DND-41 (cell line): ENCODE results near the gene UBN2.

Source experiments
- ATAC-seq: fragments of 200-7000 bp; cut with Tn5 transposase; 3 replicates; pipeline ENCODE4 v1.9.1; 2021; ENCODE audit warnings: low read depth; ENCODE audit not compliant: insufficient read depth
- DNase-seq: peaks from one replicate; pipeline ENCODE4 v3.0.0-alpha.2; 2020
- H2AFZ ChIP-seq: 2 replicates; pipeline ENCODE4 v1.6.0; 2012; ENCODE audit warnings: low read depth, low read length
- H3K27ac ChIP-seq: 2 replicates; pipeline ENCODE4 v1.5.1; 2012; ENCODE audit warnings: low read length, inconsistent platforms
- H3K27me3 ChIP-seq: fragments of 200-600 bp; sonication (generic); 2 replicates; pipeline ENCODE4 v1.6.0; 2012; ENCODE audit warnings: low read length, mild to moderate bottlenecking, inconsistent platforms; ENCODE audit not compliant: insufficient read depth, poor library complexity
- H3K36me3 ChIP-seq: 2 replicates; pipeline ENCODE4 v1.5.1; 2012; ENCODE audit warnings: low read length, inconsistent platforms; ENCODE audit not compliant: insufficient read depth
- H3K4me1 ChIP-seq: 2 replicates; pipeline ENCODE4 v1.5.1; 2012; ENCODE audit warnings: mild to moderate bottlenecking, low read length; ENCODE audit not compliant: insufficient read depth
- H3K4me2 ChIP-seq: 2 replicates; pipeline ENCODE4 v1.6.0; 2012; ENCODE audit warnings: mild to moderate bottlenecking, moderate library complexity, low read length, inconsistent platforms; ENCODE audit not compliant: insufficient read depth
- H3K4me3 ChIP-seq, 2 experiments: fragments of 200-600 bp in 1 of 2; shearing (Covaris generic) in 1 of 2; 2 replicates each; pipeline ENCODE4 v1.5.1; 2012 to 2016; ENCODE audit warnings: inconsistent platforms in 2 of 2, low read length in 2 of 2, mild to moderate bottlenecking in 2 of 2, low read depth in 1 of 2, moderate library complexity in 1 of 2
- H3K79me2 ChIP-seq: 2 replicates; pipeline ENCODE4 v1.6.0; 2012; ENCODE audit warnings: low read length, inconsistent platforms; ENCODE audit not compliant: insufficient read depth
- H3K9ac ChIP-seq: 2 replicates; pipeline ENCODE4 v1.6.0; 2012; ENCODE audit warnings: low read depth, mild to moderate bottlenecking, inconsistent platforms, low read length, moderate library complexity
- H3K9me3 ChIP-seq: 2 replicates; pipeline ENCODE4 v1.5.1; 2012; ENCODE audit warnings: low read length, moderate library complexity, mild to moderate bottlenecking, inconsistent platforms; ENCODE audit not compliant: insufficient read depth, severe bottlenecking
- H4K20me1 ChIP-seq: 2 replicates; pipeline ENCODE4 v1.6.0; 2012; ENCODE audit warnings: low read length; ENCODE audit not compliant: insufficient read depth
- CTCF ChIP-seq: IDR thresholded peaks from 2 replicates; pipeline ENCODE4 v1.5.1; 2012; ENCODE audit warnings: borderline replicate concordance, low read length, moderate library complexity, mild to moderate bottlenecking; ENCODE audit not compliant: poor library complexity, severe bottlenecking; ENCODE audit errors: extremely low read depth
- EZH2 ChIP-seq: IDR thresholded peaks from 3 replicates; pipeline ENCODE4 v1.6.1; 2012; ENCODE audit warnings: borderline replicate concordance, low read depth, mild to moderate bottlenecking, moderate library complexity, low read length, inconsistent platforms; ENCODE audit not compliant: severe bottlenecking

UBN2 gene

GRCh38 chr7:139292821-139293220 is 61.8 kb downstream of the UBN2 start:
- Histone ChIP-seq H3K9ac (no peak overlapping the region), H3K36me3 (peaks cover 26% of the 10 kb centered on the region; the same call in 1 of the 2 replicates), H3K27ac (no peak overlapping the region), H3K79me2 (no peaks in the 10 kb centered on the region), H4K20me1 (no peaks in the 10 kb centered on the region), H2AFZ (no peak overlapping the region), H3K27me3 (no peaks in the 10 kb centered on the region), H3K4me1 (no peaks in the 10 kb centered on the region), H3K4me3 (no peak overlapping the region), H3K9me3 (no peaks in the 10 kb centered on the region), H3K4me2 (no peak overlapping the region)
- no peak for TF ChIP-seq EZH2
- no peak for TF ChIP-seq CTCF
- ATAC-seq (no peak), DNase-seq (no peak)

GRCh38 chr7:139293534-139293933 is 62.5 kb downstream of the UBN2 start:
- ATAC-seq, result no peak
- peaks cover 26% of the 10 kb centered on the region; the same call in 1 of the 2 replicates for H3K36me3 ChIP-seq
- no peak for DNase-seq

GRCh38 chr7:139294241-139294640 is 63.2 kb downstream of the UBN2 start:
- Histone ChIP-seq H3K9ac (no peak overlapping the region), H3K36me3 (peaks cover 31% of the 10 kb centered on the region; the same call in 1 of the 2 replicates), H3K4me3 (no peak overlapping the region), H3K4me1 (no peaks in the 10 kb centered on the region), H2AFZ (no peak overlapping the region), H3K9me3 (no peaks in the 10 kb centered on the region), H3K4me2 (no peak overlapping the region), H3K27me3 (no peaks in the 10 kb centered on the region), H3K79me2 (no peaks in the 10 kb centered on the region), H4K20me1 (no peaks in the 10 kb centered on the region), H3K27ac (no peak overlapping the region)
- ATAC-seq (no peak), DNase-seq (no peak)
- TF ChIP-seq CTCF (no peak), EZH2 (no peak)

More at GRCh38 chr7:139293534-139293933, 62.5 kb downstream of the UBN2 start:
- TF ChIP-seq CTCF (no peak), EZH2 (no peak)
- Histone ChIP-seq H2AFZ (no peak overlapping the region), H3K4me3 (no peak overlapping the region), H3K4me1 (no peaks in the 10 kb centered on the region), H4K20me1 (no peaks in the 10 kb centered on the region), H3K79me2 (no peaks in the 10 kb centered on the region), H3K9ac (no peak overlapping the region), H3K27me3 (no peaks in the 10 kb centered on the region), H3K27ac (no peak overlapping the region), H3K9me3 (no peaks in the 10 kb centered on the region), H3K4me2 (no peak overlapping the region)

- TF ChIP-seq EZH2, result no peak
- no peak for TF ChIP-seq CTCF
- Histone ChIP-seq H3K9me3 (no peaks in the 10 kb centered on the region), H4K20me1 (no peaks in the 10 kb centered on the region), H3K4me3 (no peak overlapping the region), H3K36me3 (peaks cover 34% of the 10 kb centered on the region; the same call in 1 of the 2 replicates), H2AFZ (no peak overlapping the region), H3K4me1 (no peaks in the 10 kb centered on the region), H3K27me3 (no peaks in the 10 kb centered on the region), H3K79me2 (no peaks in the 10 kb centered on the region), H3K27ac (no peak overlapping the region), H3K4me2 (no peak overlapping the region), H3K9ac (no peak overlapping the region)
- no peak for DNase-seq
- no peak for ATAC-seq
Measured at GRCh38 chr7:139294951-139295575, 64.0 kb downstream of the UBN2 start.
